Activated CD4-positive, alpha-beta T cell treated with anti-CD3 and anti-CD28 coated beads for 36 hours (primary cell): Measurements from ENCODE around the gene PDZK1IP1. TPM values are rescaled to one million over a fixed set of nuclear protein-coding genes. Genes with fewer than 3 reads are reported as not detected.
"Not testable (repeated sequence)": the region's sequence is repeated elsewhere in the genome, so short reads cannot be mapped to it uniquely, and the experiment has no call there.

Experiments
- ATAC-seq: fragments of 200-7000 bp; cut with Tn5 transposase; one replicate; pipeline ENCODE4 v1.10.0; 2021; ENCODE audit warnings: mild to moderate bottlenecking, moderate library complexity
- CTCF ChIA-PET: fragments of 350-600 bp; sonication (Branson Sonifier 250); formaldehyde crosslinking; loops from one replicate; lab custom pipeline; 2021; ENCODE audit warnings: antibody characterized with exemption; lab: Charles Lee
- POLR2A ChIA-PET: fragments of 350-600 bp; sonication (Branson Sonifier 250); formaldehyde crosslinking; loops from one replicate; lab custom pipeline; 2021; ENCODE audit warnings: antibody characterized with exemption, inconsistent platforms; lab: Charles Lee
- DNase-seq: peaks from one replicate; pipeline ENCODE4 v3.0.0-alpha.2; 2020
- H3K27ac Mint-ChIP-seq: one replicate; pipeline ENCODE4 v1.8.0; 2021; ENCODE audit warnings: mixed read lengths
- H3K27me3 Mint-ChIP-seq: one replicate; pipeline ENCODE4 v1.8.0; 2021; ENCODE audit warnings: mixed read lengths
- H3K36me3 Mint-ChIP-seq: one replicate; pipeline ENCODE4 v1.8.0; 2021; ENCODE audit warnings: low read depth, mixed read lengths
- H3K4me1 Mint-ChIP-seq: one replicate; pipeline ENCODE4 v1.8.0; 2021; ENCODE audit warnings: mixed read lengths
- H3K4me3 Mint-ChIP-seq: one replicate; pipeline ENCODE4 v1.8.0; 2021; ENCODE audit warnings: mild to moderate bottlenecking, moderate library complexity, mixed read lengths
- H3K9me3 Mint-ChIP-seq: one replicate; pipeline ENCODE4 v1.8.0; 2021; ENCODE audit warnings: low read depth, mixed read lengths
- intact Hi-C, 2 experiments: fragments of 100-400 bp; cut with DNase I in 1 of 2; cut with micrococcal nuclease in 1 of 2; formaldehyde crosslinking; loops; one replicate each; pipeline versions ENCODE4 v1.14.2 to v1.15.1; 2022 to 2024; cut with DNase I, micrococcal nuclease
- total RNA-seq, 2 experiments: library from RNA; stranded (reverse); gene quantifications; one replicate each; pipeline ENCODE4 v1.2.3, GENCODE V29; 2021

PDZK1IP1 gene
- total RNA-seq, 2 experiments from 2014 or later = not detected

DNA sequence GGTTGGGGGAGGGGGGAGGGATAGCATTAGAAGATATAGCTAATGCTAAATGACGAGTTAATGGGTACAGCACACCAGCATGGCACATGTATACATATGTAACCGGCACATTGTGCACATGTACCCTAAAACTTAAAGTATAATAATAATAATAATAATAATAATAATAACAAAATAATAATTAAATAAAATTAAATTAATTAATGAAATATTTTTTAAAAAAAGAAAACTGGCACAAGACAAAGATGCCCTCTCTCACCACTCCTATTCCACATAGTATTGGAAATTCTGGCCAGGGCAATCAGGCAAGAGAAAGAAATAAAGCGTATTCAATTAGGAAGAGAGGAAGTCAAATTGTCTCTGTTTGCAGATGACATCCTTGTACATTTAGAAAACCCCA, 31.9 kb downstream of the PDZK1IP1 start:
- H3K9me3 Mint-ChIP-seq, CTCF ChIA-PET, ATAC-seq, H3K36me3 Mint-ChIP-seq, intact Hi-C loops, H3K4me1 Mint-ChIP-seq, H3K4me3 Mint-ChIP-seq, H3K27ac Mint-ChIP-seq, DNase-seq: not testable (repeated sequence)
- POLR2A ChIA-PET = interaction anchor here (0.5 kb wide), 1 partner anchor 82 kb away, joined by 3 read pairs; no protein-coding TSS in a partner anchor
- H3K27me3 Mint-ChIP-seq = peaks cover 34% of the 10 kb centered on the region

DNA sequence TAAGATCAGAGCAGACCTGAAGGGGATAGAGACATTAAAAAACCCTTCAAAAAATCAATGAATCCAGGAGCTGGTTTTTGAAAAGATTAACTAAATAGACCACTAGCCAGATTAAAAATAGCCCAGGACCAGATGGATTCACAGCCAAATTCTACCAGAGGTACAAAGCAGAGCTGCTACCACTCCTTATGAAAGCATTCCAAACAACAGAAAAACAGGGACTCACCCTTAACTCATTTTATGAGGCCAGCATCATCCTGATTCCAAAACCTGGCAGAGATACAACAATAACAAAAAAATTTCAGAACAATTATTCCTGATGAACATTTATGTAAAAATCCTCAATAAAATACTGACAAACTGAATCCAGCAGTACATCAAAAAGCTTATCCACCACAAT, 33.4 kb downstream of the PDZK1IP1 start:
- H3K4me3 Mint-ChIP-seq, intact Hi-C loops, H3K4me1 Mint-ChIP-seq, DNase-seq, ATAC-seq, H3K9me3 Mint-ChIP-seq, POLR2A ChIA-PET, H3K27ac Mint-ChIP-seq, H3K36me3 Mint-ChIP-seq: not testable (repeated sequence)
- peaks cover 31% of the 10 kb centered on the region for H3K27me3 Mint-ChIP-seq
- CTCF ChIA-PET = interaction anchor here (1.3 kb wide), 1 partner anchor 19 kb away, joined by 3 read pairs; no protein-coding TSS in a partner anchor

- H3K27me3 Mint-ChIP-seq = peaks cover 20% of the 10 kb centered on the region
- POLR2A ChIA-PET, intact Hi-C loops: not testable (repeated sequence)
Observed at GRCh38 chr1:47149162-47149561, 40.7 kb downstream of the PDZK1IP1 start.

DNA sequence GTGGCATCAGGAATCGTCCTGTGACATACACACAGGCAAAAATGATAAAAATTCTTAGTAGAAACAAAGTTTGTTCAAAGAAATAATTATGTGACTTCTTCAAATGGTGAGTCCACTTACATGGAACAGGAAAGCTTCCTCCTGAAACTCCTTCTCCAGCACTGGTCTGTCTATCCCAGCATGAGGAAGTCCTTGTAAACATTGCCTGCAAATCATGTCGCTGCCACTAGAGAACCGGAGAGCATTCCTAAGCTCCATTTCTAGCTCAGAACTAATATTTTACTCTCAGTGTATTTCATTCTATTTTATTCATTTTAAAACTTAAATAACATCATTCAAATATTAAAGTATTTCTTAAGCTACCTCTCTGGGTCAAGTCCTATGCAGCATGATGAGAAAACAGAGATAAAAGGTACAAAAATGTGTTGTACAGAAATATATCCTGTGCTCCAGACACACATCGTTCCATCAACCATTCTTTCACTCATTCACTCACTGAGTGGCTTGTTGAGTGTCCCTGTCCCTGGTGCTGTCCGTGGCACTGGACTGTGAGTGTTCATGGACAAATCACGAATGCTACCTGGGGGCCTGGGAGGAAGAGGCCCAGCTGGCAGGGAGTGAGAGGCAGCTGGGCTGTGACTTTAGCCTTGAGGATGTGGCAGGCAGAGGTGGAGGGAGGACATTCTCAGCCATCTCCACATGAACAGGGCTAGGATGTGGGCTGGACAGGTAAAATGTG, 42.6 kb downstream of the PDZK1IP1 start:
- DNase-seq = no peak
- CTCF ChIA-PET = interaction anchor here (1.1 kb wide), 1 partner anchor 28 kb away, joined by 4 read pairs; no protein-coding TSS in a partner anchor
- ATAC-seq = no peak
- intact Hi-C loops = no loop called here
- Mint-ChIP-seq H3K27ac (no peak overlapping the region), H3K27me3 (peaks cover 12% of the 10 kb centered on the region), H3K4me3 (no peak overlapping the region), H3K36me3 (no peaks in the 10 kb centered on the region), H3K4me1 (no peaks in the 10 kb centered on the region), H3K9me3 (no peaks in the 10 kb centered on the region)
- POLR2A ChIA-PET = no interaction called here

More at GRCh38 chr1:47149162-47149561, 40.7 kb downstream of the PDZK1IP1 start:
- ATAC-seq, CTCF ChIA-PET, H3K36me3 Mint-ChIP-seq, H3K4me1 Mint-ChIP-seq, DNase-seq, H3K9me3 Mint-ChIP-seq, H3K4me3 Mint-ChIP-seq, H3K27ac Mint-ChIP-seq: not testable (repeated sequence)

GRCh38 chr1:47146495-47146894, 43.3 kb downstream of the PDZK1IP1 start:
- POLR2A ChIA-PET, ATAC-seq, intact Hi-C loops, H3K4me3 Mint-ChIP-seq, H3K27ac Mint-ChIP-seq, H3K36me3 Mint-ChIP-seq, H3K4me1 Mint-ChIP-seq, H3K9me3 Mint-ChIP-seq, DNase-seq: not testable (repeated sequence)
- CTCF ChIA-PET = interaction anchor here (1.1 kb wide), 1 partner anchor 28 kb away, joined by 4 read pairs; no protein-coding TSS in a partner anchor
- H3K27me3 Mint-ChIP-seq = peaks cover 14% of the 10 kb centered on the region

DNA sequence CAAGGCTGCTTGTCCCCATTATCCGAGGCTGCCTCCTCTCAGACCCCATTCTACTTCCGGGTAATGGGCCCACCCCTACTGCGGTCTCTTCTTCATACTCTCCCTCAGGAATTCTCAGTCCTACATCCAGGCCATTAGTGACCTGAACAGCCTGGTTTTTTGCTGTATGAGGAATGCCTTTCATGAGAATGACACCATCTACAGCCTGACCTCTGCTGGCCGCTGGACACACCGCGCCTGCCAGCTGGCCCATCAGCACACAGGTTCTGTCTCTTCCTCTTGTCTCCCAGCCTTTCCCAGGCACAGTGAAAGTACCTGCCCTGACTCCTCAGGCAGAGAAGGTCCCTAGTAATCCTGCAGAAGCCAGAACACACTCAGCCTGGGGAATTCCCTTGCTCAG, 46.2 kb downstream of the PDZK1IP1 start:
- H3K9me3 Mint-ChIP-seq, H3K27me3 Mint-ChIP-seq, ATAC-seq, H3K4me1 Mint-ChIP-seq, H3K36me3 Mint-ChIP-seq, intact Hi-C loops, H3K27ac Mint-ChIP-seq, DNase-seq, H3K4me3 Mint-ChIP-seq, POLR2A ChIA-PET: not testable (repeated sequence)
- CTCF ChIA-PET = interaction anchor here (0.6 kb wide), 1 partner anchor 563 kb away, joined by 3 read pairs; no protein-coding TSS in a partner anchor

DNA sequence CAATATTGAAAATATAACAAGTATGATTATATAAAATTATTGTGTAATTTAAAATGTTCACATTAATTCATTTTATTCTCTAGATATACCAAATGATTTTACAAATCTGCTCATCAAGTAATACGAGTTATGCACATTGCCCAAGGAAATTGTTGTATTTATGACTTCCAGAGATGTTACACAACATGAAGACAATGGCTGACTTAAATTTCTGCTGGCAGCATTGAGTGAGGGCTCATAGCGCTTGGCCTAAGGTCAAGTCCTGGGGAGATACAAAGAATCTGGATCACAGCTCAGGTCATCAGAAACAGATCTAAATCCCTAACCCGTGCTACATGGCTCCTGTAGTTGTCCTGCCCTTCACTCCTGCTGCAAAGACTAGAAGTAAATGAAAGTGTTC, 49.5 kb downstream of the PDZK1IP1 start:
- H3K4me1 Mint-ChIP-seq, intact Hi-C loops, CTCF ChIA-PET, H3K4me3 Mint-ChIP-seq, H3K9me3 Mint-ChIP-seq, H3K27me3 Mint-ChIP-seq, POLR2A ChIA-PET, H3K36me3 Mint-ChIP-seq, ATAC-seq, H3K27ac Mint-ChIP-seq, DNase-seq: not testable (repeated sequence)

GRCh38 chr1:47137925-47138615, 51.8 kb downstream of the PDZK1IP1 start:
- CTCF ChIA-PET = no interaction called here

GRCh38 chr1:47137198-47137597, 52.6 kb downstream of the PDZK1IP1 start, which contains the start of gene CYP4A22:
Gene CYP4A22, plus strand, starts transcription at chr1:47137441. Its CDS starts 45 bp downstream, at chr1:47137486.
- Mint-ChIP-seq H3K4me3 (no peak within 1 kb of the TSS), H3K27ac (no peak within 1 kb of the TSS), H3K4me1 (no peaks in the 10 kb centered on the region), H3K27me3 (peaks cover 11% of the 10 kb centered on the region), H3K9me3 (no peaks in the 10 kb centered on the region), H3K36me3 (no peaks in the 10 kb centered on the region)
- POLR2A ChIA-PET = no interaction called here
- DNase-seq (no peak), ATAC-seq (no peak)
- intact Hi-C loops = no loop called here
- CTCF ChIA-PET = no interaction called here

More at GRCh38 chr1:47137925-47138615, 51.8 kb downstream of the PDZK1IP1 start:
- DNase-seq (no peak), ATAC-seq (no peak)
- Mint-ChIP-seq H3K9me3 (no peaks in the 10 kb centered on the region), H3K4me3 (no peak overlapping the region), H3K27ac (no peak overlapping the region), H3K27me3 (peaks cover 7% of the 10 kb centered on the region), H3K36me3 (no peaks in the 10 kb centered on the region), H3K4me1 (no peaks in the 10 kb centered on the region)
- intact Hi-C loops = loop anchor here in 1 of 2 experiments (2.0 kb wide), 1 partner anchor 197 kb away; the partner anchor contains the start of gene CYP4A11
- POLR2A ChIA-PET = no interaction called here
